Measurements from ENCODE around the gene KRT71. TPM values are rescaled to one million over a fixed set of nuclear protein-coding genes. Genes with fewer than 3 reads are reported as not detected.

The KRT71 gene
- total RNA-seq, 1 experiment from 2014 or later, result not detected

DNA sequence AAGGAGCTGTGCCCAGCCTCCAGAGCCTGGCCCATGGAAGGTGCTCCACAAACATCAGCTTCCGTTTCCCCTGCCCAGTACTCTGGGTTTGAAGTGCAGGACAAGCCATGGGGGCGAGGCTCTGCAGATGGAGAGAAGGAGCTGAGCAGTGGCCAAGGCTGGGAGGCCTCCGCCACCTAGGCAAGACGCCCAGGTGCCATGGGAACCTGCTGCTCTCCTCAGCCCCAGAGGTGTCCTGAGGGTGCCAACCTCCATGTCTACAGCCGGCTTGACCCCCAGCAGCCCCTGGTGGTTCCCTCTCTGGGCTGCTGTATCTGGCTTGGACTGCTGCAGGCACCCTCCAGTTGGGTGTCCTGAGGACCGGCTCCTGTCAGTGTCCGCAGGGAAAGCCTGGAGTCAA lies 12.4 kb downstream of the KRT71 start:
- peaks cover 10% of the 10 kb centered on the region for H3K4me1 ChIP-seq (ENCODE audit: control insufficient read depth, insufficient read depth, low read length)
- ATAC-seq (no peak), DNase-seq (ENCODE audit: low read depth, low spot score) (no peak)
- no peaks in the 10 kb centered on the region for H3K9me3 ChIP-seq (ENCODE audit: control insufficient read depth, insufficient read depth, low read depth, low read length)
- H3K4me3 ChIP-seq (ENCODE audit: low read depth in 2 of 2, low read length in 2 of 2), result no peak overlapping the region
- H3K36me3 ChIP-seq (ENCODE audit: control insufficient read depth, insufficient read depth, low read length), result no peaks in the 10 kb centered on the region
- no TSS peak for BruUV-seq (replicated peaks)
- TF ChIP-seq TCF7L2 (IDR thresholded peaks at IDR 0.05; ENCODE audit: low read depth, low read length) (no peak), SIN3A (IDR thresholded peaks at IDR 0.05; ENCODE audit: borderline replicate concordance, insufficient read depth, low read depth, low read length) (no peak), POLR2AphosphoS5 (IDR thresholded peaks at IDR 0.05; ENCODE audit: low read depth, low read length) (no peak)
- TF ChIP-seq, protein P1, sequence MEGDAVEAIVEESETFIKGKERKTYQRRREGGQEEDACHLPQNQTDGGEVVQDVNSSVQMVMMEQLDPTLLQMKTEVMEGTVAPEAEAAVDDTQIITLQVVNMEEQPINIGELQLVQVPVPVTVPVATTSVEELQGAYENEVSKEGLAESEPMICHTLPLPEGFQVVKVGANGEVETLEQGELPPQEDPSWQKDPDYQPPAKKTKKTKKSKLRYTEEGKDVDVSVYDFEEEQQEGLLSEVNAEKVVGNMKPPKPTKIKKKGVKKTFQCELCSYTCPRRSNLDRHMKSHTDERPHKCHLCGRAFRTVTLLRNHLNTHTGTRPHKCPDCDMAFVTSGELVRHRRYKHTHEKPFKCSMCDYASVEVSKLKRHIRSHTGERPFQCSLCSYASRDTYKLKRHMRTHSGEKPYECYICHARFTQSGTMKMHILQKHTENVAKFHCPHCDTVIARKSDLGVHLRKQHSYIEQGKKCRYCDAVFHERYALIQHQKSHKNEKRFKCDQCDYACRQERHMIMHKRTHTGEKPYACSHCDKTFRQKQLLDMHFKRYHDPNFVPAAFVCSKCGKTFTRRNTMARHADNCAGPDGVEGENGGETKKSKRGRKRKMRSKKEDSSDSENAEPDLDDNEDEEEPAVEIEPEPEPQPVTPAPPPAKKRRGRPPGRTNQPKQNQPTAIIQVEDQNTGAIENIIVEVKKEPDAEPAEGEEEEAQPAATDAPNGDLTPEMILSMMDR (IDR thresholded peaks at IDR 0.05), result no peak
- TF ChIP-seq, protein P2, sequence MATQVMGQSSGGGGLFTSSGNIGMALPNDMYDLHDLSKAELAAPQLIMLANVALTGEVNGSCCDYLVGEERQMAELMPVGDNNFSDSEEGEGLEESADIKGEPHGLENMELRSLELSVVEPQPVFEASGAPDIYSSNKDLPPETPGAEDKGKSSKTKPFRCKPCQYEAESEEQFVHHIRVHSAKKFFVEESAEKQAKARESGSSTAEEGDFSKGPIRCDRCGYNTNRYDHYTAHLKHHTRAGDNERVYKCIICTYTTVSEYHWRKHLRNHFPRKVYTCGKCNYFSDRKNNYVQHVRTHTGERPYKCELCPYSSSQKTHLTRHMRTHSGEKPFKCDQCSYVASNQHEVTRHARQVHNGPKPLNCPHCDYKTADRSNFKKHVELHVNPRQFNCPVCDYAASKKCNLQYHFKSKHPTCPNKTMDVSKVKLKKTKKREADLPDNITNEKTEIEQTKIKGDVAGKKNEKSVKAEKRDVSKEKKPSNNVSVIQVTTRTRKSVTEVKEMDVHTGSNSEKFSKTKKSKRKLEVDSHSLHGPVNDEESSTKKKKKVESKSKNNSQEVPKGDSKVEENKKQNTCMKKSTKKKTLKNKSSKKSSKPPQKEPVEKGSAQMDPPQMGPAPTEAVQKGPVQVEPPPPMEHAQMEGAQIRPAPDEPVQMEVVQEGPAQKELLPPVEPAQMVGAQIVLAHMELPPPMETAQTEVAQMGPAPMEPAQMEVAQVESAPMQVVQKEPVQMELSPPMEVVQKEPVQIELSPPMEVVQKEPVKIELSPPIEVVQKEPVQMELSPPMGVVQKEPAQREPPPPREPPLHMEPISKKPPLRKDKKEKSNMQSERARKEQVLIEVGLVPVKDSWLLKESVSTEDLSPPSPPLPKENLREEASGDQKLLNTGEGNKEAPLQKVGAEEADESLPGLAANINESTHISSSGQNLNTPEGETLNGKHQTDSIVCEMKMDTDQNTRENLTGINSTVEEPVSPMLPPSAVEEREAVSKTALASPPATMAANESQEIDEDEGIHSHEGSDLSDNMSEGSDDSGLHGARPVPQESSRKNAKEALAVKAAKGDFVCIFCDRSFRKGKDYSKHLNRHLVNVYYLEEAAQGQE (IDR thresholded peaks at IDR 0.05; ENCODE audit: insufficient read depth in 1 of 2, low read depth in 2 of 2, low read length in 1 of 2), result no peak
- intact Hi-C loops (cut with micrococcal nuclease; ENCODE audit: unreplicated experiment), result no loop called here
- POLR2A ChIA-PET, result no interaction called here
- CTCF ChIA-PET, result interaction anchor here (0.7 kb wide), 1 partner anchor 212 kb away, joined by 3 read pairs; no protein-coding TSS in a partner anchor
- in situ Hi-C loops (cut with HindIII; ENCODE audit: low pct_unique_long_range_greater_than_20kb, low sequenced_read_pairs), result no loop called here
- H3K27me3 ChIP-seq (ENCODE audit: control insufficient read depth, insufficient read depth, low read length), result no peaks in the 10 kb centered on the region
- H3K27ac ChIP-seq (ENCODE audit: low read length), result no peak overlapping the region

DNA sequence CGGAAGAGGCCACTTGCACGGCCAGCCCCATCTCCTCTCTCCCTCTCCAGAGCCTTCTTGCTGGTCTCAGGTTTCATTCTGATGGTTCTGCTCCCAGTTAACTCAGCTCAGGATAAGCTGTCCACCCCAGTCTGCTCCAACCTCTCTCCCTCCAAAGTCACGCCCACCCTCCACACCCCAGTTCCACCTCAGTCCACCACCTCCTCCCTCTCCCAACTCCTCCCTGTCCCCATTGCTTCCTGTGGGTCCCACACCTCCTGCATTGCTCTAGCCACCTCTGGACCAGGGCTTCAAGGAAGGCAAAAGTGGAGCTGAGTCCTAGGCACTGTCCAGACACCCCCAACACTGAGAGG lies 13.1 kb downstream of the KRT71 start:
- intact Hi-C loops (cut with micrococcal nuclease; ENCODE audit: unreplicated experiment), result no loop called here
- DNase-seq (ENCODE audit: low read depth, low spot score) (no peak), ATAC-seq (no peak)
- Histone ChIP-seq H3K9me3 (ENCODE audit: control insufficient read depth, insufficient read depth, low read depth, low read length) (no peaks in the 10 kb centered on the region), H3K4me1 (ENCODE audit: control insufficient read depth, insufficient read depth, low read length) (peaks cover 10% of the 10 kb centered on the region), H3K36me3 (ENCODE audit: control insufficient read depth, insufficient read depth, low read length) (no peaks in the 10 kb centered on the region), H3K27me3 (ENCODE audit: control insufficient read depth, insufficient read depth, low read length) (no peaks in the 10 kb centered on the region), H3K27ac (ENCODE audit: low read length) (no peak overlapping the region), H3K4me3 (ENCODE audit: low read depth in 2 of 2, low read length in 2 of 2) (no peak overlapping the region)
- ChIA-PET CTCF (no interaction called here), POLR2A (no interaction called here)
- in situ Hi-C loops (cut with HindIII; ENCODE audit: low pct_unique_long_range_greater_than_20kb, low sequenced_read_pairs), result no loop called here
- BruUV-seq (replicated peaks), result no TSS peak
- no peak for TF ChIP-seq SIN3A (IDR thresholded peaks at IDR 0.05; ENCODE audit: borderline replicate concordance, insufficient read depth, low read depth, low read length)
- TF ChIP-seq TCF7L2 (IDR thresholded peaks at IDR 0.05; ENCODE audit: low read depth, low read length), result no peak
- TF ChIP-seq, protein P1 (IDR thresholded peaks at IDR 0.05), result no peak
- TF ChIP-seq POLR2AphosphoS5 (IDR thresholded peaks at IDR 0.05; ENCODE audit: low read depth, low read length), result no peak
- TF ChIP-seq, protein P2 (IDR thresholded peaks at IDR 0.05; ENCODE audit: insufficient read depth in 1 of 2, low read depth in 2 of 2, low read length in 1 of 2), result no peak

Data from Panc1 (cell line).